ENCODE results near the gene NRP1.
"Not testable (repeated sequence)": the region's sequence is repeated elsewhere in the genome, so short reads cannot be mapped to it uniquely, and the experiment has no call there.

Gene NRP1

GRCh38 chr10:33223326-33224000 is 111.0 kb downstream of the NRP1 start:
- FAIRE-seq = peak; percentile 28
- no peak for DNase-seq (ENCODE audit: insufficient read length, low spot score)

DNA sequence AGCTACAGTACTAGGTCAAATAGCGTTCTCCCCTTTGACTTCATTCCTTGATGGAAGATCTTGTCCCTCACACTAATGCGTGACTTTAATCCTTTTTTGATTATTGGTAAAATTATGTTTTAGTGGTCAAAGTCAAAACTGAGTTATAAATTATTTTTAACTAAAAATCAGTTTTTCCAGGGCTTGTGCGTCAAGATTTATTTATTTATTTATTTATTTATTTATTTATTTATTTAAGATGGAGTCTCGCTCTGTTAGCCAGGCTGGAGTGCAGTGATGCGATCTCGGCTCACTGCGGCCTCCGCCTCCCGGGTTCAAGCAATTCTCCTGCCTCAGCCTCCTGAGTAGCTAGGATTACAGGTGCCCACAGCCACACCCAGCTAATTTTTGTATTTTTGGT is 112.2 kb downstream of the NRP1 start:
- FAIRE-seq; DNase-seq (ENCODE audit: insufficient read length, low spot score): not testable (repeated sequence)

GRCh38 chr10:33217854-33218253 is 116.6 kb downstream of the NRP1 start:
- DNase-seq (ENCODE audit: insufficient read length, low spot score) (no peak), FAIRE-seq (no peak)

GRCh38 chr10:33216661-33217427 is 117.6 kb downstream of the NRP1 start:
- DNase-seq (ENCODE audit: insufficient read length, low spot score) = peak; percentile 49
- peak; percentile 31 for FAIRE-seq

DNA sequence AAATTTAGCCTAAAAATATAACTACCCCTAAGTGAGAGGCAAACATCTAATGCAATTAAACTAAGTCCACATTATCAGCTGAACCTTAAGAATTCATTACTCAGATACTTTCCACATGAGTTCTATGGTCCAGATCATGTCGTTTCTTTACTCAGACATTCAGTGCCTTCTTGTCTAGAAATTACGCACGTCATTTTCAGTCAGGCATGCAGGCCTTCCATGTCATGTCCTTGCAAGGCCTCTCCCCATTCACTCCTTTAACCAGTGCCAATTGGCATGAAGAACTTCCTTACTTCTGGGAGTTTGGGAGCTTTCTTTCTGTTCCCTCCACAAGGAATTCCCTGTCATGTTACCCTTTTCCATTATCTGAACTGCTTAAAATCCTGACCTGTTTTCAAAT is 118.8 kb downstream of the NRP1 start:
- no peak for FAIRE-seq
- DNase-seq (ENCODE audit: insufficient read length, low spot score) = no peak

- DNase-seq (ENCODE audit: insufficient read length, low spot score) (no peak), FAIRE-seq (no peak)
Observed at GRCh38 chr10:33215154-33215553, 119.3 kb downstream of the NRP1 start.

DNA sequence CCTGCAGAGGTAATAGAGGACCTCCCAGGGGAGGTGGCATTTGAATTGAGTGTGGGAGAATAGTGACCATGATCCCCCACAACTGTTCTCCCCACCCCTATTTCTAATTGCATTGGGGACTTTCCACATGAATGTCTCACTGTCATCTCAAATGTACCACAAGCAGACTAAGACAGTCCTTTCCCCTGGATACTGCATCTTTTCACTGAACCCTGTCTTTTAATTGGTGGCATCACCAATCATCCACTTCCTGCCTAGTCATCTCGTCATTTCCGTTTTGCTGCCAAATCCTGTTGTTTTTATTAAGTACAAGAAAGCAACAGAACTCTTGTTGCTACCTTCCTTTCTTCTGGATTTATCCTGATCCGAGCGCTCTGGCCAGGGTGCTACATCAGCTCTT is 120.3 kb downstream of the NRP1 start:
- DNase-seq (ENCODE audit: insufficient read length, low spot score) = no peak
- FAIRE-seq = no peak

- DNase-seq (ENCODE audit: insufficient read length, low spot score) (no peak), FAIRE-seq (peak; percentile 44)
Observed at GRCh38 chr10:33212061-33212748, 122.3 kb downstream of the NRP1 start.

DNA sequence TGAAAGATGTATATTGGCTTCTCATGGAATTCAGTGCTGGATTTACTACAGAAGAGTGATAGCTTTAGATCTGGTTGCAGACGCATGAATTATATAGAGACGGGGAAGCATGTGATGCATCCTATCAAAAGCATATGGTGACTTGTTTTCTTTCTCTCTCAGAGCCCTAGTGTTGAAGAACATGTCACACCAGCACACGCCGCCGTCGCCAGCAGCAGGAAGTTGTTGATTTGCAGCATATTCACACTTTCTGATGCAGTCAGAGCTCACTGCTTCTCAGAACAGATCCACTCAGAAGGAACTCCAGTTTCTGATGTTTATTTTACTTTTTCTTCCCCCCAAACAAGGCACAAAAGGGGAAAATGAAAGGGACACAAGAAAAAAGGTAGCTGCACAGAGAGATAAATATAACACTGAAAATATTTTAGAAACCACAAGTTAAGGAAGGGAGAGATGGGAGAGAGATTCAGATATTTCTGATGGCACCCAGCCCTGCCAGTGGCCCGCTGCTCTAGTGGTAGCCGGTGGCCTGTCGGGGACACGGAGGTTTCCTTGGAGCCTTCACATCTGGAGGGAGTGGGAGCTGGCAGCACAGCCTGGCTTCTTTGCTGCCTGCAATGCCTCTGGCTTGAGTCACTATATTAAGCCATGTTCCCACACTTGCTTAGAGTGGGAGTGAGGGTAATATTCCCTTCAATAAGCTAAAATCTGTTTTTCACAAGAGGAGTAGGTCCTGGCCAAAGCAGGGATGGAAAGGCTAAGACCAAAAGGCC is 123.2 kb downstream of the NRP1 start:
- peak; percentile 81 for FAIRE-seq
- DNase-seq (ENCODE audit: insufficient read length, low spot score) = peak; percentile 45

GRCh38 chr10:33209802-33210201 is 124.7 kb downstream of the NRP1 start:
- DNase-seq (ENCODE audit: insufficient read length, low spot score) (no peak), FAIRE-seq (peak; percentile 51)

DNA sequence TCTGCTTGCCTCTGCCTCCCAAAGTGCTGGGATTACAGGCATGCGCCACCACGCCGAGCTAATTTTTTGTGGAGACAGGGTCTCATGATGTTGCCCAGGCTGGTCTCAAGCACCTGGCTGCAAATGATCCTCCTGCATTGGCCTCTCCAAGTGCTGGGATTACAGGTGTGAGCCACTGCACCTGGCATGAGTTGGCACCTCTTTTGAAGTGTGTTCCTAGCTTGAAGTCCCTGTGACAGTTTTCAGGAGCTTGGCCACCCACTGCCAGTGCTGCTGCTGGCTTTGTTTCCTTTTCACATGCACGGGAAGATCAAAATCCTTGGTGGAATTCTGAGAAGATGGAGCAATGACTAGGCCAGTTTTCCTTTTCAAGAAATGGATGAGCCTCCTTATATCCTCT is 126.3 kb downstream of the NRP1 start:
- no peak for DNase-seq (ENCODE audit: insufficient read length, low spot score)
- no peak for FAIRE-seq

DNA sequence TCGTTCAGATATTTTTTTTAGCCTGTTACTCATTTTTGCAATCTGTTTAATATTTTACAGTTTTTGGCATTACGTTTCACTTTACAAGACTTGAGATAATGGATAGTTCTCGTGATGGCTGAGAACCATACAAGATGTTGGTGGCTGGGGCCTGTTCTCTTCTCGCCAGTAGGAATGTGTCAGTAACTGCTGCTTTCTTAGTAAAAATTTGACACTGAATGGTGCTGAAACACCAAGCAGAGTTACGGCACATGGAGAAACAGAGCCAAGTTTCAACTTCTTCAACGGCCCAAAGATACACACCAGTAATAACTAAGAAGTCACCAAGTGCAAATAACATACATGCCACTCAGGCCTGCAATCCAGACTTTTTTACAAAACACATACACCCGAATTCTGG is 130.4 kb downstream of the NRP1 start:
- no peak for FAIRE-seq
- no peak for DNase-seq (ENCODE audit: insufficient read length, low spot score)

DNA sequence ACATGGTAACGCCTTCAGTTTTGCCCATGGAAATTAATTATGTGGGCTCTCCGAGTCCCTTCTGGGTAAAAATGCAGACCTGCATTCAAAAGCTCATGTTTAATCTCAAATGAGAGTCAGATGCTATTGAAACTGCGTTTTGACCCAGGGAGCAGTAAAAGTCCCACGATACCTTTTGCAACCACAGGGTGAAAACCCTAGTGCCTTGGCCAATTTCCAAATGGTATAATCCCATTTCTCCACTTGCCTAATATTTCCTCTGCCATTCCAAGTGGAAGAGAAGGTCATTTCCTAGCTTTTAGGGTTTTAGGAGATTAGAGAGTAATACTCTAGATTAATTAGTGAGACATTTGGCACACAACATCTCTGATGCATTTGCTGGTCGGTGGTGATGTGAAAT is 132.5 kb downstream of the NRP1 start:
- DNase-seq (ENCODE audit: insufficient read length, low spot score) = no peak
- FAIRE-seq = no peak

- FAIRE-seq (no peak), DNase-seq (ENCODE audit: insufficient read length, low spot score) (no peak)
Observed at GRCh38 chr10:33201056-33201780, 133.2 kb downstream of the NRP1 start.

- no peak for DNase-seq (ENCODE audit: insufficient read length, low spot score)
- FAIRE-seq = no peak
Observed at GRCh38 chr10:33199731-33200232, 134.7 kb downstream of the NRP1 start.

DNA sequence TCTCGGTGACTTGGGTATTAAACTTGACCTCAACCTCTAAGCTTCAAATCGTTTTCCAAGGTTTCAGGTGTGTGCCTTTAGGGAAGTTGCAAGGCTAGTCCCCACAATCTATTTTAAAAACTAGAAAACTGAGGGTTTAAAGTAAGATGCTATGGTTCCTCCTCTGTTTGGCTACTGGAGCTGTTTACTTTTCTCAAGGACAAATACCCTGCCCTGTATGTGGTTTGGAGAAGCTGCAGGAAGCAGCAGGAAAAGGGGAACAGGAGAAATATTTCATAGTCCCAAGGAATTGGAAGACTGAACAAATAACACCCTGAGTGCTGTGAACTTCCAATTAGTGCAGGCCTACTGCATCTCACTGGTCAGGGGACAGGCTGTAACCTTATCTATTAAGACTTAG is 135.9 kb downstream of the NRP1 start:
- no peak for FAIRE-seq

DNA sequence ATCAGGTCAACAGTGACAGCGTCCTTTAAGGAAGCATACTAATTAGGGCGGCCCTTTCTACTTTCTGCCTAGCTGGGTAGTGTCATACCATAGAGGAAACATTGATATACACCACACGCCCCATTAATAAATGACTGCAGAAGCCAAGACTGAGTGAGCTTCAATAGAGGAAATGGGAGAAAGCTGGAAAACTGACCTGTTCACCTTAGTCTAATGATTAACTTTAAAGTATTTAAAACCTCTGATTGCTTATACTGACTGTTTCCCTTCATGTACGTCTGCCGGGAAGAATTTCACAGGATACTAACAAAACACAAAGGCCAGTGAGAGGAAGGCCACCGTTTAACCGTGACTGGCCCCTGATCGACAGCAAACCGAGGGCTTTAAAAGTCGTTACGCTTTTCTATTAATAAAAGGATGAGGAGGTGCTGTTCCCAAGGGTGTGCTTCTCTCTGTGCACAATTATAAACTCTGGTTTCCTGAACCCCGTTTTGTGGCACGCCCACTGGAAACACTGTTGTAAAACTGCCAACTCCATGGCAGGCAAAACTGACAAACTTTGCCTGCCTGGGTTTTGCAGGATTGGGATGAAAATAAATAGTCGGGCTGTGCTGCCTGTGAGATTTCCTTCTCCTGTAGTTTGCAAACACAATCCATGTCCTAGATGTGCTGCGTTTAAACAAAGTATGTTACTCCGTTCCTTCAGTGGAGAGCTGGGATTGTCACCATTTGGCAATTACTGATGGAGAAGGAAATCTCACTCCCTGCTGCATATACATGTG is 137.6 kb downstream of the NRP1 start:
- FAIRE-seq (no peak), DNase-seq (ENCODE audit: insufficient read length, low spot score) (no peak)

More for the DNA sequence above, 135.9 kb downstream of the NRP1 start:
- DNase-seq (ENCODE audit: insufficient read length, low spot score) = no peak

DNA sequence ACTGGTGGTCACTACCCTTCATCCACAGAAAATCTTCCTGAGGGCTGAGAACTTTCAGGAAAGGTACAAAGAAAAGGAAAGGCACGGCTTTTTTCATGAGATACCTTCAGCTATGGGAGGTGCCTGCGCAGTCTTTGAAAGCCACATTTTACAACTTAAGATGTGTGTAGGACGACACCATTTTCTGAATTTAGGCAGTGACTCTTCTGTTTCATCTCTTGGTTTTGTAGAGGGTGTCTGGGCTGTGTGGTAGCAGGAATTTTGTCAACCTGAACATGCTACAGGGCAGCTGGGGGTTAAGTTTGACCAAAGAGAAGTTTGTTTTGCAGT is 138.1 kb downstream of the NRP1 start:
- DNase-seq (ENCODE audit: insufficient read length, low spot score) = no peak
- FAIRE-seq = no peak

DNA sequence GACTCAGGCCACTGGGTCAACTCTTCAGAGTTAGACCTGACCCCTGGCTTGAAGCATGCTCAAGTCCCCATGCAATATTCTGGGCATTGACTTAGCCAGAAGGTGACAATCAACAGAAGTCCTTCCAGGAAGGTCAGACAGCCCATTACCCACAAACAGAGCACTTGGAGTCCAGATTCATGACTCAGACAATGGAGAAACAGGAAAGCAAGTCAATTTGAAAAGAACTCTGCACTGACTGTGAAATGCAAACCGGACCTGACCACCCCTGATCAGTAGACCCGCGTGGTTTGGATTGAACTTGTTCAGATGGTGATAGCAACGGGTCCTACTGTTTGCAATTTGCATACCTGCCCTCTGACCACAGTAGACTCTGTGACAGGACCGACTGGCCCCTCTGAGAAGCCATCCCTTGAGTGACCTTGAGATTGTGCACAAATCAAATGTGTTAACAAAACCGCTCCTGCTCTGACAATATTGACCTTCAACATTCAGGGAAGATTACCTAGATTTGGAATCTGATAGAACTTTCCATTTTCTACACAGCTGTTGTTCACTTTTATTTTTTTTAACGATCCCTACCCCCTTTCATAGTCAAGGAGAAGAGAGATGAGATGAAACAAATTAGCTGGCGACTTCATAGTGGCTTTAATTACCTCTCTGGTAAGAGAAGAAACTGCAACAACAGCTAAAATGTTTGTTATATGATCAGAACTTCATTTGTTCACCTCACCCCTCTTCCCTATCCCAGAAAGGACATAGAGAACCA is 138.7 kb downstream of the NRP1 start:
- no peak for DNase-seq (ENCODE audit: insufficient read length, low spot score)
- no peak for FAIRE-seq
